CD4-positive, alpha-beta T cell treated with Interleukin-4 for 4 hours (primary cell): ENCODE data around the gene FERMT1.
"Not testable (repeated sequence)": the region's sequence is repeated elsewhere in the genome, so short reads cannot be mapped to it uniquely, and the experiment has no call there.

Experiments
- DNase-seq: peaks from one replicate; pipeline ENCODE4 v3.0.0-alpha.2; 2020

FERMT1 gene

GRCh38 chr20:6067763-6068318 is 55.0 kb downstream of the FERMT1 start:
- no peak for DNase-seq

GRCh38 chr20:6066582-6066981 is 56.2 kb downstream of the FERMT1 start:
- DNase-seq: no peak

DNA sequence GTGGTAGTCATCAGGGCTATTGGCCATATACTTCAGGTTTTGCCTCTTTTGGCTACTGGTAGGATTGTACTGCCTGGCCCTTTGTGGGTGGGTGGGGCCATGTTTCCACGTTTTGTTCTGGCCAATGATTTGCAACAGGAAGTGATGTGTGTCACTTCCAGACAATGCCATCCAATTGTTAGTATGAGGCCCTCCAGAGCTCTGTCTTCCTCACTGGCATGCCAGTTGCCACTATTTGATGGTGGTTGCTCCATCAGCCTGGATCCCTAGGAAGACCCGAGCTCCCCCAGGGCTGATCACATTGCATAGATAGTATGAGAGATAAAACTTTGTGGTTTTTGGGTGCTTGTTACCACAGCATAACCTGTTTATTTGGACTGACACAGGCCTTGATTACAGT is 61.3 kb downstream of the FERMT1 start:
- DNase-seq: no peak

GRCh38 chr20:6060213-6060612 is 62.6 kb downstream of the FERMT1 start:
- DNase-seq: no peak

DNA sequence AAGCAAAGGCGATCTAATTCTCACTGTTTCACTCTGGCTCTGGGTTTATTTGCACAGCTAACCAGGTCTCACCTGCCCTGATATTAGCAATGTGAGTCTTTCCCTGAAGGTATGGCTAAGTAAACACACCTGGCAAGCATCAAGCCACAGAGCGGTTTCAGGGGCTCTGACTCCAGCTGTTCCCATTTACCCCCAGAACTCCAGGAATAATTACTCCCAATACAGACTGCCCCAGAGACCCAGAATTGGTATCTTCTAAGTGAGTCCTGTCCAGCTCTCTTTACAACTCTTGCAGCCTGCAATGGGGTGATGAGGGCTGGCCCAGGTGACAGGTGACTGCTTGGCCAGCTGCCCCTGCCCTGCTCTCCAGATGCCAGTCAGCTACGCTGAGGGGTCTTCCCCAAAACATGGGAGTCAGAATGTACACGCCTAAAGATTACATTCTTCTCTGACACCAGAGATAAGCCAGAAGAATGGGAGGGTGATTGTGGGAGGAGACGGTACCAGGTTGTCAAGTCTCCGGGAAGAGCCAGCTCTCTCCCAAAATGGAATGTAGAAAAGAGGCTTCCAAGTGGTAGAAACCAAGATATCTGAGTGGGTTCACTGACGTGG is 64.0 kb downstream of the FERMT1 start:
- DNase-seq: no peak

DNA sequence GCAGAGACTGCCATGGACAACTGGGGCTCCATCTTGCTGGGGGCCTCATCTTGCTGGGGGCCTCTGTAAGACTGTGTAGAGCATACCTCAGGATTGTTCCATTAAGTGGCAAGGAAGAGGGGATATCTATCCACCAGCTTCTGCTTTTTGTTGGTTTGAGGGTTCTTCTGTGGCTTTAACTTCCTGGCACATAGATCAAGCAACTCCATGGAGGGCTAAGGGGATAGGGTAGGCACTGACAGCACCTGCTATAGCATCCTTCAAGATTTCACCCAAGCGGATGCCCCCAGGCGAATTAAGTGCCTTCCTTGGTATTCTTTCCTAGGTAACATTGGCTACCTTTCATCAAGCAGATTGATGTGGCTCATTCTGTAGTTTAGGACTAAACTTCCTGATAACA is 65.1 kb downstream of the FERMT1 start:
- no peak for DNase-seq

GRCh38 chr20:6057139-6057538 is 65.7 kb downstream of the FERMT1 start:
- DNase-seq: no peak

- DNase-seq: no peak
These were observed 66.8 kb downstream of the FERMT1 start for GRCh38 chr20:6055981-6056569.

GRCh38 chr20:6055161-6055783 is 67.6 kb downstream of the FERMT1 start:
- no peak for DNase-seq

DNA sequence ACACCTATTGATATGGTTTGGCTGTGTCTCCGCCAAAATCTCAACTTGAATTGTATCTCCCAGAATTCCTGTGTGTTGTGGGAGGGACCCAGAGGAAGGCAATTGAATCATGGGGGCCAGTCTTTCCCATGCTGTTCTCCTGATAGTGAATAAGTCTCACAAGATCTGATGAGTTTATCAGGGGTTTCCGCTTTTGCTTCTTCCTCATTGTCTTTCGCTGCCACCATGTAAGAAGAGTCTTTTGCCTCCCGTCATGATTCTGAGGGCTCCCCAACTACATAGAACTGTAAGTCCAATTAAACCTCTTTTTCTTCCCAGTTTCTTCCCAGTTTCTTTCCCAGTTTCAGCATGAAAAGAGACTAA is 68.2 kb downstream of the FERMT1 start:
- DNase-seq: not testable (repeated sequence)

- DNase-seq: no peak
These were observed 68.8 kb downstream of the FERMT1 start, which contains the start of gene LRRN4 for GRCh38 chr20:6053776-6054688. LRRN4 (minus strand) TSS chr20:6054060; CDS start chr20:6052799, 1,261 bp downstream.

DNA sequence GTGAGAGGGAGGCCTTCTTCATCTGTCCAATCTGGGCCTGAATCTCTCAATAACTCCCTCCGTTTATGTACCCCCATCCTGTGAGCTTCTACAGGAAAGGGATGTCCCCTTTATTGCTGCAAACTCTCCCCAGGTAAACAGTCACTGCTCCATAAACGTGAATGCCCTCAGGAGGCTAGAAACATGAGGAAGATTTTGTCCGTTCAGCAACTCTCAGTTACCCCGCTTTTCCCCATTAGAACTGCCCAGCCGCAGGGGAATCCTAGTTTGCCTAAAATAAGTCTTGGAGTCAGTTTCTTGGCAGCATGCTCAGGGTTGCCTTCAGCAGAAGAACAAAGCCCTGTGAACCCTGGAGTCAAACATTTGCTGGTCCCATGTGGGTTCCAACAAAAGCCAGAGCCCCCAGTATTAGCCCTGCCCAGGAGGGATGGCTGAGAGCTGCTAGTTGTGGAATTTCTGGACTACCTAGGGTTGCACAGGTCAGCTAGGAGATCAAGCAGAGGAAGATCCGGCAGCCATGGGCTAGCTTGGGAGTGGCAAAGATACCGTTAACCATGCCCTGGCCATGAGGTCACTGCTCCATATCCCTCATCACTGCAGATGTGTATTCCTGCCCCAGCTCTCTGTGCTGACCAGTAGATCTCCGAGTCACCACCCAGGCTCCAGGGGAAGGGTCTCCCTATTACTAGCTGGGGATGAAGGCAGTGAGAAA is 69.6 kb downstream of the FERMT1 start:
- no peak for DNase-seq

- no peak for DNase-seq
These were observed 71.3 kb downstream of the FERMT1 start for GRCh38 chr20:6051505-6051904.

DNA sequence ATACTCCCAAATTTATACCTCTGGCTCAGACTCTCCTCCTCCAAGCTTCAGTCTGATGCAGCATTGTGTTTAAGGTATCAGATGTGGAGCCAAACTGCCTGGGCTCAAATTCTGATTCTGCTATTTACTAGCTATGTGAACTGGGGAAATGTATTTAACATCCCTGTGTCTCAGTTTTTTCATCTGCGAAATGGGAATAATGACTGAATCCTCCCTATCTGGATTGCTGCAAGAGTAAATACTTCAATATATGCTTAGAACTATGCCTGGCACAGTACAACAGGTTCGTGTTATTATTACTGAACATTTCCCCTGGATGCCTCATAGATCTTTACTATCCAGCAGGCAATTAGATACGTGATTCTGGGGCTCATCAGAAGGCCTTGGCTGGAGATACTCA is 74.4 kb downstream of the FERMT1 start:
- DNase-seq: no peak

DNA sequence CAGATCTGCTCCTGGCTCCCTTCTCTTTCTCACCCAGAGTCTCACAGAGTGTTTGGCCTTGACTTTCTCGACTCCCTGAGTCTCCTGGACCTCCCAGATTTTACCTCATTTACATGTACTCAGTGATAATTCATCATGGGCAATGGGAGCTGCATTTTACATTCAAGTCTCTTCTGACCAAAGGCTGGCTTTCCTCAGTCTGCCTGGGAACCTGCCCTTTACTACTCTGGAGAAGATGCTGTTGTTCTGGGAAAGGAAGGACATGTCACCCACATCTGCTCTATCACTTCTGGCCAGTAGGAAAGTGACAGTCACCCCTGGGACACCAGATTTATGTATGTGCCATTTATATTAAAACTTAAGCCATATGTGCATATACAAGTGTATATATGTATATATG is 76.4 kb downstream of the FERMT1 start:
- DNase-seq: no peak

GRCh38 chr20:6045566-6045965 is 77.3 kb downstream of the FERMT1 start:
- DNase-seq: no peak

GRCh38 chr20:6044115-6044514 is 78.7 kb downstream of the FERMT1 start:
- DNase-seq: no peak

- no peak for DNase-seq
These were observed 81.0 kb downstream of the FERMT1 start for GRCh38 chr20:6041808-6042265.

- DNase-seq: no peak
These were observed 81.6 kb downstream of the FERMT1 start for GRCh38 chr20:6040958-6041807.

- no peak for DNase-seq
These were observed 82.3 kb downstream of the FERMT1 start for GRCh38 chr20:6040540-6040939.

DNA sequence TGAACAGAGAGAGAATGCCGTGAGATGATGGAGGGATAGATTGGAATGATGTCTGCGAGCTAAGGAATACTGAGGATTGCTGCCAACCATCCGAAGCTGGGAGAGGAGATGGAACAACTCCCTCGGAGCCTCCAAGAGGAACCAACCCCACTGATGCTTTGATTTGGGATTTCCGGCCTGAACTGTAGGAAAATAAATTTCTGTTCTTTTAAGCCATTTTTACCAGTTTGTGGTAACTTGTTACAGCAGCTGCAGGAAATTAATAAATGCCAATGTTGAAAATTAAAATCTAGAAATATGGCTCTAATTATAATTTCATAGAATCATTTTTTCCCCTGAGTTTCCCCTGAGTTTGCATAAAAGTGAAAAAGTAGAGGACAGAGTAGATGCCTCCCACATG is 83.1 kb downstream of the FERMT1 start:
- DNase-seq: no peak
